HUES64 (cell line): ENCODE results near the gene NIPA2.

ENCODE experiments used
- H3K27ac ChIP-seq: 2 replicates; pipeline ENCODE4 v1.7.0; 2013; ENCODE audit warnings: low read depth, low read length, inconsistent platforms
- H3K27me3 ChIP-seq: 2 replicates; pipeline ENCODE4 v1.6.1; 2013; ENCODE audit warnings: mild to moderate bottlenecking, low read length; ENCODE audit not compliant: insufficient read depth
- H3K36me3 ChIP-seq: 2 replicates; pipeline ENCODE4 v1.6.1; 2013; ENCODE audit warnings: mild to moderate bottlenecking, low read length; ENCODE audit not compliant: insufficient read depth
- H3K4me1 ChIP-seq: 2 replicates; pipeline ENCODE4 v1.6.1; 2013; ENCODE audit warnings: mild to moderate bottlenecking, low read length, moderate library complexity; ENCODE audit not compliant: insufficient read depth
- H3K4me3 ChIP-seq: 2 replicates; pipeline ENCODE4 v1.5.1; 2013; ENCODE audit warnings: mild to moderate bottlenecking, low read length, moderate library complexity
- H3K9ac ChIP-seq: 2 replicates; pipeline ENCODE4 v1.6.1; 2013; ENCODE audit warnings: mild to moderate bottlenecking, low read depth, low read length
- H3K9me3 ChIP-seq: 2 replicates; pipeline ENCODE4 v1.6.1; 2013; ENCODE audit warnings: low read depth, low read length; ENCODE audit not compliant: insufficient read depth
- WGBS: fragments of 150-250, 120-280 bp; methylation state at CpG from one replicate; pipeline ENCODE4 v1.1.7; 2013; ENCODE audit warnings: missing lambda C conversion rate; 5-methylcytosine and 5-hydroxymethylcytosine counted together

Gene NIPA2

DNA sequence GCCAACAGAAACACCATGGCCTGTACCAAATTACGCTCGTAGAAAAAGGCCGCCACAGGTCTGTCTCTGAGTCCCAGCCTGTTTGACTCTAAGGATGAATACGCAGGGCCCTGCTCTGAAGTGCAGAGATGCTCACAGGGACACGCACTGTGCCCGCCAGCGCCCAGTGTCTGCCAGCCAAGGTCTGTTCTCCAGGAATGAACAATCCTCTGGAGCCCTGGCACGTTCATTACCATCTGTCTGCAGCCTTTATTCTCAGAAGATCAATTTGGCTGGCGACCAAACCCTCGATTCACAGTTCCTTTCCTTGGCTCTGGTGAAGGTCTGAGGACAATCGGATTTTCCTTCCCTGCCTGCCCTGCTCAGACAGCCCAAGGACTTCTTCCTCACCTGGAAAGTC is 66.3 kb downstream of the NIPA2 start:
- Histone ChIP-seq H3K9me3 (no peaks in the 10 kb centered on the region), H3K4me3 (no peak overlapping the region), H3K9ac (no peak overlapping the region), H3K36me3 (peaks cover 72% of the 10 kb centered on the region), H3K27ac (no peak overlapping the region), H3K27me3 (no peaks in the 10 kb centered on the region), H3K4me1 (no peaks in the 10 kb centered on the region)
- WGBS = 96% methylated on average over 11 of the region's 11 CpGs

DNA sequence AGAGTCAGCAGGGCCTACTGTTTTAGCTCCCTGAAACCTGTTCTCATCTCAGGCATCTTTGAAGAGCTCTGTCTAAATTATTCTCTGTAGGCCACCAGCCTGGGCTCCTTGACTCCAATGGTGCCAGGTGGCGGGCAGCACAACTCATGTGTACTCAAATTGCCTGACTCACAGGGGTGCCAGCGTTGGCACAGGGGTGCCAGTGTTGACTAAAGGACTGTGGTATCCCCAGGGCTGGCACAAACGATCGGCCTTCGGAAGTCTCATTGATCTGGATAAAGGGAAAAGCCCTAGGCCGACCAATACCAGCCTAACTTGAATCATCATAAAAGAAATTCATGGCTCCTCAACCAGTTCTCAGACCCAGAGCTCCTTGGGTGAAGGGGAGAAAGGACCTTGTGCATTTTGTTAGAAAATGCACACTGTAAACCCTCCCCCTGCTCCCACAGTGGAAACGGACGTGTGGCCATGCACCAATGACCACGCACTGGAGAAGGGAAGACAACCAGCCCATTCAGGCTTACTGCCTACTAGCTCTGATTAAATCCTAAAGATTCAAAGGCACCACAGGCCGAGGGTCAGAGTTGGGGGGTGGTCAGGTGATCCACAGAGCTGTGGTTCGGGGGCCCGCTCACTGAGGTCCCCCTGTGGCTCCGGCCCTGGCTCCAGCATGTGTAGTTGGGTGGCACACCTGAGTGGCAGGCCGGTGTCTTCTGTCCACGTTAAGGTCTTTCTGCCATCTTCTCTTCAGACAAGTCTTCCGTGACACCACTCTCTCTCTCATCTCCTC is 68.9 kb downstream of the NIPA2 start:
- no peak overlapping the region for H3K9ac ChIP-seq
- no peaks in the 10 kb centered on the region for H3K27me3 ChIP-seq
- H3K4me1 ChIP-seq = no peaks in the 10 kb centered on the region
- 90% methylated on average over 15 of the region's 16 CpGs for WGBS
- H3K4me3 ChIP-seq = no peak overlapping the region
- no peaks in the 10 kb centered on the region for H3K9me3 ChIP-seq
- H3K36me3 ChIP-seq = peaks cover 80% of the 10 kb centered on the region
- H3K27ac ChIP-seq = no peak overlapping the region

DNA sequence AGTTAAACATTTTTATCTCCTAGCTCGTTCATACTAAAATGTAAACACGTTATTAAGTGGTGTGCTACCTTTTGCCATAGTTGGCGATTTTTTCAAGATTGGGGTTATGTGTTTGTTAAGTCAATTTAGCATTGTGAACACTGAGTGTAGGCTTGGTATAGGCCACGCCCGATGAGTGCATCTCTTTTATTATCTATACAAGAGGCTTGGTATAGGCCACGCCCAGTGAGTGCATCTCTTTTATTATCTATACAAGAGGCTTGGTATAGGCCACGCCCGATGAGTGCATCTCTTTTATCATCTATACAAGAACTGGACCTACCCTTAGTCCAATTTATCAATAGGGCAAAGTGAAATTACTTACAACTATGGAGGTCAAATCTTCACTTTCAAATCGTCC is 70.4 kb downstream of the NIPA2 start:
- Histone ChIP-seq H3K4me1 (no peaks in the 10 kb centered on the region), H3K27ac (no peak overlapping the region), H3K4me3 (no peak overlapping the region), H3K36me3 (peaks cover 76% of the 10 kb centered on the region), H3K9ac (no peak overlapping the region), H3K27me3 (no peaks in the 10 kb centered on the region), H3K9me3 (no peaks in the 10 kb centered on the region)
- WGBS = 98% methylated on average over 9 of the region's 9 CpGs

DNA sequence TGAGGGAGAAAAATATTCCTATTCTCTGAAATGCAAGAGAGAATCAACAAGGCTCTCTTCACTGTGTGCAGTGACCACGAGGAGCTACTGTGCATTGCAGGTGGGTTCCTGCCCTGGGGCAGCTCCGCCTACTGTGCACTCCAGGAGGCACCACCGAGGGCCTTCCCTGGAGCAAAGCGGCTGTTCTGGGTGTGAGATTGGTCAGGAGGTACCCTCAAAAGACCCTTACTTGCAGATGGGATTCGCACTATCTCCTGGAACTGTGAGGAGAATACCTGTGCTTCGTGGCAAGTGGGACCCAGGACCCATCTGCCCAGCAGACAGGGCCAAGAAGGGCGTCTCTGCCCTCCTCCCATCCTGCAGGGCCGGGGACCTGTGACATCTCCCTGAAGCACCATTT is 72.8 kb downstream of the NIPA2 start:
- no peak overlapping the region for H3K4me3 ChIP-seq
- H3K27ac ChIP-seq = no peak overlapping the region
- H3K36me3 ChIP-seq = peaks cover 83% of the 10 kb centered on the region
- no peaks in the 10 kb centered on the region for H3K4me1 ChIP-seq
- H3K9me3 ChIP-seq = no peaks in the 10 kb centered on the region
- H3K27me3 ChIP-seq = no peaks in the 10 kb centered on the region
- WGBS = 96% methylated on average over 8 of the region's 8 CpGs
- no peak overlapping the region for H3K9ac ChIP-seq

GRCh38 chr15:22912256-22912655 is 73.8 kb downstream of the NIPA2 start:
- Histone ChIP-seq H3K9me3 (no peaks in the 10 kb centered on the region), H3K4me3 (no peak overlapping the region), H3K27ac (no peak overlapping the region), H3K4me1 (no peaks in the 10 kb centered on the region), H3K27me3 (no peaks in the 10 kb centered on the region), H3K36me3 (peaks cover 85% of the 10 kb centered on the region), H3K9ac (no peak overlapping the region)
- WGBS = 95% methylated on average over 12 of the region's 12 CpGs

GRCh38 chr15:22913646-22914380 is 75.3 kb downstream of the NIPA2 start:
- Histone ChIP-seq H3K9ac (no peak overlapping the region), H3K4me1 (no peaks in the 10 kb centered on the region), H3K27me3 (no peaks in the 10 kb centered on the region), H3K9me3 (no peaks in the 10 kb centered on the region), H3K4me3 (no peak overlapping the region), H3K27ac (no peak overlapping the region), H3K36me3 (peaks cover 86% of the 10 kb centered on the region)
- 95% methylated on average over 13 of the region's 13 CpGs for WGBS

DNA sequence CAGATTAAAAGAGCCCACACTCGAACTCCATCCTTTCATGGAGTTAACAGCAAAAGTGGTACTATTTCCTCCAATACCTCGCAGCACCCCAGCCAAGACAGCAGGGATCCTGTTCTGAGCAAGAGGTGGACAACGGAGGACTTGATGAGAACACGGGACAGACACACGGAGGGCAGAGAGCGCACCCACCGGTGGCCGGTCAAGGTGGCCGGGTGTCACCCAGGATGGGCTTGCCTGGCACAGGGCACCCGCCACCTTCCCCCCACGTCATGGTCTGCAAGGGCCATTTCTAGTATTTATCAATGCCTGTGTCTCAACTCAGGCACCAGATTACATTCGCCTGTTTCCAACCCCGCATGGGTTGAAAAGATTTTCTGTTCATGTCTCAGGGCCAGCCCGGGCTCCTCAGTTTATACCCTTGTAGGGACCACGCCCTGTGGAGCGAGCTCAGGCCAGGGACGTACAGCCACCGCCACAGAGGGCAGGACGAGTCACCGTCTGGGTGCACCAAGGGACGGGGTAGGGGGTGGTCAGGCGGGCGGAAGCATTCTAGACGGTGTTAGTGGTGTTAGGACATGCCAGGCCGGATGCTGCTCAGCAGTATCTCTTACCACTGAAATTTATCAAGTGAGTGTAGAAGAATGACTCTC is 77.5 kb downstream of the NIPA2 start:
- Histone ChIP-seq H3K4me3 (no peak overlapping the region), H3K9me3 (no peaks in the 10 kb centered on the region), H3K27ac (no peak overlapping the region), H3K36me3 (peaks cover 66% of the 10 kb centered on the region), H3K9ac (no peak overlapping the region), H3K27me3 (no peaks in the 10 kb centered on the region), H3K4me1 (no peaks in the 10 kb centered on the region)
- 94% methylated on average over 25 of the region's 25 CpGs for WGBS

- no peak overlapping the region for H3K27ac ChIP-seq
- H3K27me3 ChIP-seq = no peaks in the 10 kb centered on the region
- no peak overlapping the region for H3K9ac ChIP-seq
- no peaks in the 10 kb centered on the region for H3K9me3 ChIP-seq
- peaks cover 59% of the 10 kb centered on the region for H3K36me3 ChIP-seq
- no peaks in the 10 kb centered on the region for H3K4me1 ChIP-seq
- no peak overlapping the region for H3K4me3 ChIP-seq
- 96% methylated on average over 36 of the region's 36 CpGs for WGBS
These were observed 78.3 kb downstream of the NIPA2 start for GRCh38 chr15:22916606-22917350.

DNA sequence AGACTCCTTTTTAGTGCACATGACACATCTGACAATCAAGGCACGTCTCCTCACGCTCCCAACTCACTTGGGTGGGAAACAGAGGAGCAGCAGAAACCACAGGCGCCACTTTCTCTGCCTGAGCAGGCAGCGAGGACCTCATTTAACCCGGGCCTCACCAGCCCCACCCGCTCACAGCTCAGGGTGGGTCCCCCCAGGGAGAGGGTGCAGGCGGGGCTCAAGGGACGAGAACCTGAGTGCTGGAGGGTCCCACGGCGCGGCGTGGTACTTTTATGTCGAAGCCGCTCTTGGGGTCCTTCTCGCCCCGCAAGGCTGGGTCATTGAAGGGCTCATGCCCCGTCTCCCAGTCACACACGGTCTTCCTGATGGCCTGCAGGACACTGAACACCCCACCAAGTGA is 79.1 kb downstream of the NIPA2 start:
- Histone ChIP-seq H3K9ac (no peak overlapping the region), H3K4me3 (no peak overlapping the region), H3K27ac (no peak overlapping the region), H3K4me1 (no peaks in the 10 kb centered on the region), H3K27me3 (no peaks in the 10 kb centered on the region), H3K36me3 (peaks cover 53% of the 10 kb centered on the region), H3K9me3 (no peaks in the 10 kb centered on the region)
- 96% methylated on average over 18 of the region's 18 CpGs for WGBS
